DOHH2 (cell line): Measurements from ENCODE around the gene CMTR1.

Experiments
- EZH2phosphoT487 ChIP-seq: fragments of 200-600 bp; sonication (generic); IDR thresholded peaks from 2 replicates; pipeline ENCODE4 v1.6.1; 2017; ENCODE audit warnings: borderline replicate concordance, mild to moderate bottlenecking, antibody characterized with exemption, low read length, moderate library complexity, mixed read lengths
- TF ChIP-seq, protein P1 (sequence below): fragments of 200-600 bp; sonication (generic); IDR thresholded peaks from one replicate; pipeline ENCODE4 v1.5.1; 2014; ENCODE audit warnings: antibody characterized with exemption, mild to moderate bottlenecking, low read depth, low read length; ENCODE audit not compliant: poor library complexity, severe bottlenecking

DNA sequence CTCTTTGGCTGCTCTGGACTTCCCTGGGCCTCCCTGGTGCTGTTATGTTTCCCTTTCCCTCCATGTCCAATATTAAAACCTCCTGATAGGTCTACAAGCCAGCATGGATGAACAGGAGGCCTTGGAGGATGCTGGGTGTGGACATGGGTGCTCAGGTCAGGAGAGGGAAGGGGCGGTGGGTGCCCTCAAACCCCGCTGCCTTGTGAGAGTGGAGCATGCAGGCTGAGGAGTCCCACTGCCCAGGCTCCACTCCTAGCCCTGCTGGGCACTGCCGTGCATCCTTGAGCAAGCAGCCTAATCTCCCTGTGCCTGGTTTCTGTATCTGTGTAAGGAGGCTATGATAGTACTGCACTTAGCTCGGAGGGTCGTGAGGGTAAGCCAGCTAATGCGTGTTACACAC lies 85.1 kb downstream of the CMTR1 start:
- TF ChIP-seq, protein P1, sequence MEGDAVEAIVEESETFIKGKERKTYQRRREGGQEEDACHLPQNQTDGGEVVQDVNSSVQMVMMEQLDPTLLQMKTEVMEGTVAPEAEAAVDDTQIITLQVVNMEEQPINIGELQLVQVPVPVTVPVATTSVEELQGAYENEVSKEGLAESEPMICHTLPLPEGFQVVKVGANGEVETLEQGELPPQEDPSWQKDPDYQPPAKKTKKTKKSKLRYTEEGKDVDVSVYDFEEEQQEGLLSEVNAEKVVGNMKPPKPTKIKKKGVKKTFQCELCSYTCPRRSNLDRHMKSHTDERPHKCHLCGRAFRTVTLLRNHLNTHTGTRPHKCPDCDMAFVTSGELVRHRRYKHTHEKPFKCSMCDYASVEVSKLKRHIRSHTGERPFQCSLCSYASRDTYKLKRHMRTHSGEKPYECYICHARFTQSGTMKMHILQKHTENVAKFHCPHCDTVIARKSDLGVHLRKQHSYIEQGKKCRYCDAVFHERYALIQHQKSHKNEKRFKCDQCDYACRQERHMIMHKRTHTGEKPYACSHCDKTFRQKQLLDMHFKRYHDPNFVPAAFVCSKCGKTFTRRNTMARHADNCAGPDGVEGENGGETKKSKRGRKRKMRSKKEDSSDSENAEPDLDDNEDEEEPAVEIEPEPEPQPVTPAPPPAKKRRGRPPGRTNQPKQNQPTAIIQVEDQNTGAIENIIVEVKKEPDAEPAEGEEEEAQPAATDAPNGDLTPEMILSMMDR, result no peak
- no peak for TF ChIP-seq EZH2phosphoT487
